ENCODE results near the gene SOAT2. TPM values are rescaled to one million over a fixed set of nuclear protein-coding genes. Genes with fewer than 3 reads are reported as not detected.

The SOAT2 gene
- total RNA-seq, result under 1 TPM; 0.42 to 0.80 TPM
- polyA plus RNA-seq, result under 1 TPM; 0.67 to 0.77 (median 0.71) TPM
- total RNA-seq, result 0.30 to 8.4 (median 0.60) reads per million in 6 experiments

GRCh38 chr12:53102883-53103807, at the start of gene SOAT2:
SOAT2 (plus strand) TSS chr12:53103486; CDS start chr12:53103578, 92 bp downstream.
- peaks cover 0 to 3% (median 0%) of the 10 kb centered on the region in 3 donors for H3K36me3 Mint-ChIP-seq
- H3K27me3 Mint-ChIP-seq, result no peaks in the 10 kb centered on the region
- peak within 1 kb of the TSS; percentile 85 to 94 (median 91) for H3K27ac Mint-ChIP-seq
- POLR2A ChIA-PET, result interaction anchor here (0.6 to 2.8 kb wide), 22 partner anchors 9 to 525 kb away, joined by 3 to 23 read pairs (median 4); partner anchors contain the start of genes AAAS, CSAD, SP1 and SPRYD3
- DNase-seq (peak in 9 of 10 donors; percentile 29 to 78 (median 62)), ATAC-seq (peak; percentile 78 to 88)
- peak within 1 kb of the TSS; percentile 44 to 87 (median 70) for H3K4me3 Mint-ChIP-seq
- H3K4me1 Mint-ChIP-seq, result peaks cover 40 to 60% (median 52%) of the 10 kb centered on the region in 4 donors
- no peaks in the 10 kb centered on the region for H3K9me3 Mint-ChIP-seq

DNA sequence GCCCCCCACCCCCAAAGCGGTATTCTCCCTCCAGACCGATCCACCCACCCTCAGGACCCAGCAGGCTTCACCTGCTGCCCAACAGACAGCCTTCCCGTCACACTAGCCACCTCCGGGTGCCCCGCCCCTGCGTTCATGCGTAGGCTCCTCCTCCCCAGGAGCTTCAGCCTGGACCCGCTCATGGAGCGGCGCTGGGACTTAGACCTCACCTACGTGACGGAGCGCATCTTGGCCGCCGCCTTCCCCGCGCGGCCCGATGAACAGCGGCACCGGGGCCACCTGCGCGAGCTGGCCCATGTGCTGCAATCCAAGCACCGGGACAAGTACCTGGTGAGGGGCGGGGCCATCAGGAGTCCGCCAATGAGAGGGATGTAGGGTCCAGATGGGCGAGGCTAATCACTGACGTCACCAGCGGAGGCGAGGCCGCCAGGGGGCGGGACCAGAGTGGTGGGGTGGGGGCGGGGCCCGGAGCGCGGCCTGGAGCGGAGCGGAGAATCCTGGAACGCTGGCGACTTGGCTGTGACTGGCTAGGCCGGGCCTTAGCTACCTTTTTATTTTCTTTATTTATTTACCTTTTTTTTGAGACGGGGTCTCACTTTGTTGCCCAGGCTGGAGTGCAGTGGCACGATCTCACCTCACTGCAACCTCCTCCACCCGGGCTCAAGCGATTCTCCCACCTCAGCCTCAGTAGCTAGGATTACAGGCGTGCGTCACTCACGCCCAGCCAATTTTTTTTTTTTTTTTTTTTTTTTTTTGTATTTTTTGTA, 49.0 kb upstream of the SOAT2 start:
- DNase-seq, result peak; percentile 87 to 96 (median 92)
- peak overlapping the region; percentile 82 to 97 (median 94) for H3K27ac Mint-ChIP-seq
- peak overlapping the region; percentile 90 to 99 (median 96) for H3K4me3 Mint-ChIP-seq
- POLR2A ChIA-PET, result interaction anchor here (0.5 to 3.9 kb wide), 16 partner anchors 10 to 471 kb away, joined by 3 to 16 read pairs (median 3); partner anchors contain the start of genes AAAS, IGFBP6 and SPRYD3
- H3K36me3 Mint-ChIP-seq, result no peaks in the 10 kb centered on the region
- no peaks in the 10 kb centered on the region for H3K9me3 Mint-ChIP-seq
- H3K27me3 Mint-ChIP-seq, result peaks cover 0 to 2% (median 0%) of the 10 kb centered on the region in 5 donors
- H3K4me1 Mint-ChIP-seq, result peaks cover 7 to 21% (median 16%) of the 10 kb centered on the region in 4 donors
- ATAC-seq, result peak; percentile 89

DNA sequence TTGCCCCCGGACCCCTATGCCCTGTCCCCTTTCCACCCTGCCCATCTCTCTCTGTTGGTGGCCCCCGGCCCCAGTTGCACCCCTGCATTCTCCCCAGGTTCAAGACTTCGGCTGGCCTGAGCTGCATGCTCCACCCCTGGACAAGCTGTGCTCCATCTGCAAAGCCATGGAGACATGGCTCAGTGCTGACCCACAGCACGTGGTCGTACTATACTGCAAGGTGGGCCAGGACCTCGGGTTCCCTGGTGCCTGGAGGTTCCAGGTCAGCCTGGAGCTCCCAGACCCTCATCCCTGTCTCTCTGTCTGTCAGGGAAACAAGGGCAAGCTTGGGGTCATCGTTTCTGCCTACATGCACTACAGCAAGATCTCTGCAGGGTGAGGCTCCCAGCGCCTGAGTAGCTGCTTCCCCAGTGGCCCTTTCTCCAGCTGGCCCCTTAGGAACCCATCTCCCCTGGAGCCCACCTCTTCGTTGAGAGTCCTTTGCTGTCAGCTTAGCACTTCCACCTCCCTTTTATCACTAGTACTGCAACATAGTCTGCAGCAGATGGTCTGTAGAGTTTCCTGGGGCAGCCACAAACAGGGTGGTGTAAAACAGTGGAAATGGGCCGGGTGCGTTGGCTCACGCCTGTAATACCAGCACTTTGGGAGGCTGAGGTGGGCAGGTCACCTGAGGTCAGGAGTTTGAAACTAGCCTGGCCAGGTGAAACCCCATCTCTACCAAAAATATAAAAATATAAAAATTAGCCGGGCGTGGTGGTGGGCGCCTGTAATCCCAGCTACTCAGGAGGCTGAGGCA, 47.6 kb upstream of the SOAT2 start:
- DNase-seq, result peak in 1 of 10 donors; percentile 57
- POLR2A ChIA-PET, result interaction anchor here (0.6 to 3.9 kb wide), 6 partner anchors 15 to 48 kb away, joined by 3 to 16 read pairs (median 6); partner anchors contain the start of gene SPRYD3

DNA sequence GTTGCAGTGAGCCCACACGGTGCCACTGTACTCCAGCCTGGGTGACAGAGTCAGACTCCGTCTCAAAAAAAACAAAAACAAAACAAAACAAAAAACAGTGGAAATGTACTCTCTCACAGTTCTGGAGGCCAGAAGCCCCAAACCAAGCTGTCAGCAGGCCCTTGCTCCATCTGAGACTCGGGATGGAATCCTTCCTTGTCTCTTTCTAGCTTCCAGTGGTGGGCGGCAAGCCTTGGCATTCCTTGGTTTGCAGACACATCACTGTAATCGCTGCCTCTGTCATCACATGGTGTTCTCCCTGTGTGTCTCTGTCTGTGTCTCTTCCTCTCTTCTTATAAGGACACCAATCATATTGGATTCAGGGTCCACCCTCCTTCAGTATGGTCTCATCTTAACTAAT, 47.0 kb upstream of the SOAT2 start:
- Mint-ChIP-seq H3K4me1 (peaks cover 7 to 23% (median 19%) of the 10 kb centered on the region in 4 donors), H3K9me3 (no peaks in the 10 kb centered on the region), H3K27me3 (peaks cover 0 to 2% (median 0%) of the 10 kb centered on the region in 5 donors), H3K27ac (peak overlapping the region in 1 of 10 donors; percentile 34), H3K4me3 (peak overlapping the region in 2 of 10 donors; percentile 29 to 40), H3K36me3 (no peaks in the 10 kb centered on the region)
- DNase-seq (no peak), ATAC-seq (no peak)
- POLR2A ChIA-PET, result interaction anchor here (0.6 to 3.9 kb wide), 6 partner anchors 9 to 49 kb away, joined by 3 to 16 read pairs (median 5); partner anchors contain the start of gene SPRYD3

More for the DNA sequence above, 47.6 kb upstream of the SOAT2 start:
- Mint-ChIP-seq H3K9me3 (no peaks in the 10 kb centered on the region), H3K27me3 (peaks cover 0 to 2% (median 0%) of the 10 kb centered on the region in 5 donors), H3K27ac (peak overlapping the region in 4 of 10 donors; percentile 3 to 85 (median 56)), H3K4me3 (peak overlapping the region in 8 of 10 donors; percentile 20 to 99 (median 53)), H3K4me1 (peaks cover 7 to 21% (median 16%) of the 10 kb centered on the region in 4 donors), H3K36me3 (no peaks in the 10 kb centered on the region)
- no peak for ATAC-seq

DNA sequence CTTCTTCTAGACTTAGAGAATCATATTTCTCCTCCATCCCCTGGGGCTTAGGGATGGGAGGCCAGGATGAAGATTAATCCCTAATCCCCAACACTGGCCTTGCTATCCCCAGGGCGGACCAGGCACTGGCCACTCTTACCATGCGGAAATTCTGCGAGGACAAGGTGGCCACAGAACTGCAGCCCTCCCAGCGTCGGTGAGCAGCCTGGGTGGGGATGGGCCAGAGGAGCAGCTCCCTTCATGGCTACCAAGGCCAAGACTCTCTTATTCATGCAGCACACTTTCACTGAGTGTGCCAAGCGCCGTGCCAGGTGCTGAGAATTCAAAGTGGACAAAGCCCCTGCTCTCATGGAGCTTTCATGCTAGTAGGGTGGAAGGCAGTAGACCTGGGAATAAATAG, 46.4 kb upstream of the SOAT2 start:
- no peak for ATAC-seq
- DNase-seq, result peak in 1 of 10 donors; percentile 54
- Mint-ChIP-seq H3K27ac (peak overlapping the region in 1 of 10 donors; percentile 63), H3K36me3 (no peaks in the 10 kb centered on the region), H3K27me3 (peaks cover 0 to 2% (median 0%) of the 10 kb centered on the region in 5 donors), H3K9me3 (no peaks in the 10 kb centered on the region), H3K4me1 (peaks cover 7 to 27% (median 19%) of the 10 kb centered on the region in 4 donors), H3K4me3 (no peak overlapping the region)
- POLR2A ChIA-PET, result interaction anchor here (1.9 kb wide), 1 partner anchor 9 kb away, joined by 5 read pairs; no protein-coding TSS in a partner anchor

DNA sequence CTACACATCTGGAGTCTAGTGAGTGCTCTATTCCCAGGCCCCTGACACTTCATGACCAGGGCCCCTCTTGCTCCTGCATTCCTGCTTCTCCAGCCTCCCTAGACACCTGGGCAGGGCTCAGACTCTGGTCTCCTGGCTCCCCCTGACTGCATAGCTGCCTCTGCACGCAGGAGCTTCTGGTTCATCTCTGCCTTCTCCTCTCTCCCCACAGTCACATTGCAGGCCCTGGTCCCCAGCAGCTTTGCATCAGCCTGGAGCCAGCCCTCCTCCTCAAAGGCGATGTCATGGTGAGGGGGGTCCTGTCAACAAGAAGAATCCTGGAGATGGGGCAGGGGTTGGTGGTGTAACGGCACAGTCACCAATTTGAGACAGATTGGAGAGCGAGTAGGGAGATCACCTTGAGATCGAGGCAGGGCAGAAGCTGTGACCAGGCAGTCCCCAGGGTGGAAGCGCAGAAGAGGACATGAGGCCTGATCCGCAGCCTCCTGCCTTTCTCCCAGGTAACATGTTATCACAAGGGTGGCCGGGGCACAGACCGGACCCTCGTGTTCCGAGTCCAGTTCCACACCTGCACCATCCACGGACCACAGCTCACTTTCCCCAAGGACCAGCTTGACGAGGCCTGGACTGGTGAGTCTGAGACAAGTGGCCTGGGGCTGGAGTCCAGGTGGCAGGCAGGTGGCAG, 45.3 kb upstream of the SOAT2 start:
- H3K36me3 Mint-ChIP-seq, result no peaks in the 10 kb centered on the region
- no peak for ATAC-seq
- H3K27me3 Mint-ChIP-seq, result peaks cover 0 to 2% (median 0%) of the 10 kb centered on the region in 5 donors
- H3K9me3 Mint-ChIP-seq, result no peaks in the 10 kb centered on the region
- H3K4me1 Mint-ChIP-seq, result peaks cover 7 to 27% (median 18%) of the 10 kb centered on the region in 4 donors
- POLR2A ChIA-PET, result interaction anchor here (1.9 kb wide), 1 partner anchor 10 kb away, joined by 5 read pairs; no protein-coding TSS in a partner anchor
- H3K27ac Mint-ChIP-seq, result peak overlapping the region in 4 of 10 donors; percentile 47 to 86 (median 48)
- peak in 1 of 10 donors; percentile 62 for DNase-seq
- no peak overlapping the region for H3K4me3 Mint-ChIP-seq

DNA sequence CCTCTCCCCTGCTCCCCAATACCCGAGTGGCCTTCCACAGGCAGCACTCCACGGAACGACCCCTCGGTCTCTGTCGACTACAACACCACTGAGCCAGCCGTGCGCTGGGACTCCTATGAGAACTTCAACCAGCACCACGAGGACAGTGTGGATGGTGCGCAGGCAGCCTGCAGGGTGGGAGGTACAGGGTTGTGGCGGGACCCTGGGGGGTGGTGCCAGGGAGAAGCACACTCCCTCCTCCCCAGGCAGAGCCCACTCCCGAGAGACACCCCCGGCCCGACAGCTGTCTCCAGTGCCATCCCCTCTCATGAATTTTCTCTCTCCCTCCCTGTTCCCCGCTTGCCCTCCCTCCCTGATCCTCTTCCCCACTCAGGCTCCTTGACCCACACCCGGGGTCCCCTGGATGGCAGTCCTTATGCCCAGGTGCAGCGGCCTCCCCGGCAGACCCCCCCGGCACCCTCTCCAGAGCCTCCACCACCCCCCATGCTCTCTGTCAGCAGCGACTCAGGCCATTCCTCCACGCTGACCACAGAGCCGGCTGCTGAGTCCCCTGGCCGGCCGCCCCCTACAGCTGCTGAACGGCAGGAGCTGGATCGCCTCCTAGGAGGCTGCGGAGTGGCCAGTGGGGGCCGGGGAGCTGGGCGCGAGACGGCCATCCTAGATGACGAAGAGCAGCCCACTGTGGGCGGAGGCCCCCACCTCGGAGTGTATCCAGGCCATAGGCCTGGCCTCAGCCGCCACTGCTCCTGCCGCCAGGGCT, 44.4 kb upstream of the SOAT2 start:
- peaks cover 0 to 5% (median 0%) of the 10 kb centered on the region in 3 donors for H3K36me3 Mint-ChIP-seq
- POLR2A ChIA-PET, result no interaction called here
- H3K4me1 Mint-ChIP-seq, result peaks cover 4 to 21% (median 12%) of the 10 kb centered on the region in 4 donors
- DNase-seq (peak in 1 of 10 donors; percentile 55), ATAC-seq (no peak)
- no peak overlapping the region for H3K27ac Mint-ChIP-seq
- peaks cover 0 to 2% (median 0%) of the 10 kb centered on the region in 5 donors for H3K27me3 Mint-ChIP-seq
- no peaks in the 10 kb centered on the region for H3K9me3 Mint-ChIP-seq
- H3K4me3 Mint-ChIP-seq, result no peak overlapping the region

DNA sequence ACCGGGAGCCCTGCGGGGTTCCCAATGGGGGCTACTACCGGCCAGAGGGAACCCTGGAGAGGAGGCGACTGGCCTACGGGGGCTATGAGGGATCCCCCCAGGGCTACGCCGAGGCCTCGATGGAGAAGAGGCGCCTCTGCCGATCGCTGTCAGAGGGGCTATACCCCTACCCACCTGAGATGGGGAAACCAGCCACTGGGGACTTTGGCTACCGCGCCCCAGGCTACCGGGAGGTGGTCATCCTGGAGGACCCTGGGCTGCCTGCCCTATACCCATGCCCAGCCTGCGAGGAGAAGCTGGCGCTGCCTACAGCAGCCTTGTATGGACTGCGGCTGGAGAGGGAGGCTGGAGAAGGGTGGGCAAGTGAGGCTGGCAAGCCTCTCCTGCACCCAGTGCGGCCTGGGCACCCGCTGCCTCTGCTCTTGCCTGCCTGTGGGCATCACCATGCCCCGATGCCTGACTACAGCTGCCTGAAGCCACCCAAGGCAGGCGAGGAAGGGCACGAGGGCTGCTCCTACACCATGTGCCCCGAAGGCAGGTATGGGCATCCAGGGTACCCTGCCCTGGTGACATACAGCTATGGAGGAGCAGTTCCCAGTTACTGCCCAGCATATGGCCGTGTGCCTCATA, 43.7 kb upstream of the SOAT2 start:
- Mint-ChIP-seq H3K4me3 (no peak overlapping the region), H3K4me1 (peaks cover 0 to 15% (median 7%) of the 10 kb centered on the region in 4 donors), H3K36me3 (peaks cover 0 to 10% (median 0%) of the 10 kb centered on the region in 3 donors), H3K27ac (no peak overlapping the region), H3K27me3 (peaks cover 0 to 2% (median 0%) of the 10 kb centered on the region in 5 donors), H3K9me3 (no peaks in the 10 kb centered on the region)
- ATAC-seq (no peak), DNase-seq (peak in 1 of 10 donors; percentile 50)
- POLR2A ChIA-PET, result interaction anchor here (0.6 kb wide), 1 partner anchor 157 kb away, joined by 4 read pairs; no protein-coding TSS in a partner anchor

- Mint-ChIP-seq H3K9me3 (no peaks in the 10 kb centered on the region), H3K36me3 (peaks cover 0 to 17% (median 2%) of the 10 kb centered on the region in 3 donors), H3K27me3 (peaks cover 0 to 2% (median 0%) of the 10 kb centered on the region in 5 donors), H3K4me1 (peaks cover 2 to 18% (median 7%) of the 10 kb centered on the region in 4 donors), H3K4me3 (no peak overlapping the region), H3K27ac (no peak overlapping the region)
- POLR2A ChIA-PET, result interaction anchor here (0.6 to 2.3 kb wide), 4 partner anchors 12 to 156 kb away, joined by 4 to 7 read pairs (median 6); partner anchors contain the start of genes SOAT2 and SPRYD3
- peak in 1 of 10 donors; percentile 32 for DNase-seq
- no peak for ATAC-seq
Observed at GRCh38 chr12:53060064-53060720, 43.1 kb upstream of the SOAT2 start.
